Chondrocyte (in vitro differentiated cells): ENCODE data around the gene TASP1. TPM values are rescaled to one million over a fixed set of nuclear protein-coding genes. Genes with fewer than 3 reads are reported as not detected.
"Not testable (repeated sequence)": the region's sequence is repeated elsewhere in the genome, so short reads cannot be mapped to it uniquely, and the experiment has no call there.

ENCODE experiments used
- DNase-seq: peaks from one replicate; pipeline ENCODE4 v3.0.0; 2021; ENCODE audit warnings: mixed read lengths, low spot score
- H3K27ac Mint-ChIP-seq: one replicate; pipeline ENCODE4 v1.8.0; 2021; ENCODE audit warnings: mild to moderate bottlenecking, moderate library complexity, mixed read lengths; ENCODE audit not compliant: unreplicated experiment
- H3K27me3 Mint-ChIP-seq: 2 replicates; pipeline ENCODE4 v1.8.0; 2021; ENCODE audit warnings: low read depth, mixed read lengths
- H3K36me3 Mint-ChIP-seq: 2 replicates; pipeline ENCODE4 v1.8.0; 2021; ENCODE audit warnings: low read depth, mixed read lengths
- H3K4me1 Mint-ChIP-seq: 2 replicates; pipeline ENCODE4 v1.8.0; 2021; ENCODE audit warnings: low read depth, mild to moderate bottlenecking, mixed read lengths
- H3K4me3 Mint-ChIP-seq: one replicate; pipeline ENCODE4 v1.8.0; 2021; ENCODE audit warnings: mild to moderate bottlenecking, moderate library complexity, mixed read lengths; ENCODE audit not compliant: unreplicated experiment
- H3K9me3 Mint-ChIP-seq: 2 replicates; pipeline ENCODE4 v1.8.0; 2021; ENCODE audit warnings: low read depth, mixed read lengths
- total RNA-seq: library from RNA; stranded (reverse); gene quantifications from 3 replicates; pipeline ENCODE4 v1.2.1, GENCODE V29; 2021
- TF ChIP-seq, protein P1 (sequence below): fragments of 200-600 bp; sonication (generic); IDR thresholded peaks from 2 replicates; pipeline ENCODE4 v1.5.0; 2021; ENCODE audit warnings: antibody characterized with exemption, mild to moderate bottlenecking, moderate library complexity

Gene TASP1
- total RNA-seq, 1 donor from 2014 or later: 9.0 TPM

DNA sequence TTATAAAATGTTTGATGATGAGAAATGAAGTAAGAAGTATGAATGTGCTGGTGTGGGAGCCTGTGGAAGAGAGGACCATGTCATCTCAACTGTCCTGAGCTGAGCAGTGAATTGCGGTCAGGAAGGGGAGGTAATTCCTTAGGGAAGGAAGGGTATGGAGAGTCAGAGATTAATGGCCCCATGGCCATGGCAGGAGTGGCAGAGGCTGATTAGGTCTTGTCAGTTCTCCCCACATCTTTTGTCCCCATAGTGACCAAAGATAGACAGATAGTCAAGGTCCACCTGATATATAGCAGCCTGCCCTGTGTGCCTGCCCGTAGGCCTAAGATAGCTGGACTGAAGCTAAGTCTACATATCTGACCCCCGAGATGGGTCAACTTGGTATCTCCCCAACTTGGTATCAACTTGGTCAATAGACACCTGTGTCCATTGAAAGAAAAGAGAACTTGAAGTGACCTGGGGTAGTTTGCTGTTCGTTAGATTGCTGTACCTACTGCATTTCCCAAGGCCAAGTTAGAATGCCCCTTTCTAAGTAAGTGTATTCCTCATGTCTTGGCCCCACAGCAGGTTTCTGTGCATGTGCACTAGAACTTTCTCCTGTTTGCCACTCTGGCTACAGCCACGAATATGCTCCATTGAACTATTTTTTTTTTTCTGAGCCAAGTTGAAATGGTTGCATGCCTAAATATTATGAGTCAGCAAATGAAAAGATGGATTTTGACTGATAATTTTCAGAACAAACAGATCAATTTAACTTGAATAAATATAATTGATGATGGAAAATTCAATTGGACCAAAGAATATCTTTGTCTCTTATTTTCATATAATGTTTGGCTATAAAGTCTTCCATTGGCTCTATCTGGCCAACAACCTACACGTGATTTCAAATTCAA lies 274.2 kb downstream of the TASP1 start:
- TF ChIP-seq, protein P1, sequence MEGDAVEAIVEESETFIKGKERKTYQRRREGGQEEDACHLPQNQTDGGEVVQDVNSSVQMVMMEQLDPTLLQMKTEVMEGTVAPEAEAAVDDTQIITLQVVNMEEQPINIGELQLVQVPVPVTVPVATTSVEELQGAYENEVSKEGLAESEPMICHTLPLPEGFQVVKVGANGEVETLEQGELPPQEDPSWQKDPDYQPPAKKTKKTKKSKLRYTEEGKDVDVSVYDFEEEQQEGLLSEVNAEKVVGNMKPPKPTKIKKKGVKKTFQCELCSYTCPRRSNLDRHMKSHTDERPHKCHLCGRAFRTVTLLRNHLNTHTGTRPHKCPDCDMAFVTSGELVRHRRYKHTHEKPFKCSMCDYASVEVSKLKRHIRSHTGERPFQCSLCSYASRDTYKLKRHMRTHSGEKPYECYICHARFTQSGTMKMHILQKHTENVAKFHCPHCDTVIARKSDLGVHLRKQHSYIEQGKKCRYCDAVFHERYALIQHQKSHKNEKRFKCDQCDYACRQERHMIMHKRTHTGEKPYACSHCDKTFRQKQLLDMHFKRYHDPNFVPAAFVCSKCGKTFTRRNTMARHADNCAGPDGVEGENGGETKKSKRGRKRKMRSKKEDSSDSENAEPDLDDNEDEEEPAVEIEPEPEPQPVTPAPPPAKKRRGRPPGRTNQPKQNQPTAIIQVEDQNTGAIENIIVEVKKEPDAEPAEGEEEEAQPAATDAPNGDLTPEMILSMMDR: no peak
- Mint-ChIP-seq H3K36me3 (no peaks in the 10 kb centered on the region), H3K27me3 (no peaks in the 10 kb centered on the region), H3K4me1 (no peaks in the 10 kb centered on the region), H3K9me3 (peaks cover 3% of the 10 kb centered on the region), H3K27ac (no peak overlapping the region), H3K4me3 (no peak overlapping the region)
- no peak for DNase-seq

DNA sequence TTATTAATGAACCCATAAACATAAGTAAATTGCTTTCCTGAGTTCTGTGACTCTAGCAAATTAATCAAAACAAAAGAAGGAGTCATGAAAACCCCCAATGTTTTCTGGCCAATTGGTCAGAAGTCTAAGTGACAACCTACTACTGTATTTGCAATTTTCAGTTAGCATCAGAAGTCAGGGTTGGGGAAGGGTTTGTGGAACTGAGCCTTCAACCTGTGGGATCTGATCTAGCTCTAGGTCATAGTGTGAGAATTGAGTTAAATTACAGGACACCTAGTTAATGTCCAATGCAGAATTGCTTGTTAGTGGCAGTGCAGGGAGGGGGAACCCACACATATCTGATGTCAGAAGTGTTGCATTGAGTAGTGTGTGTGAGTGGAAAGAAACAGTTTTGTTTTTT lies 275.3 kb downstream of the TASP1 start:
- no peak for DNase-seq
- no peak overlapping the region for H3K4me3 Mint-ChIP-seq
- no peaks in the 10 kb centered on the region for H3K27me3 Mint-ChIP-seq
- TF ChIP-seq, protein P1: no peak
- H3K36me3 Mint-ChIP-seq: no peaks in the 10 kb centered on the region
- H3K9me3 Mint-ChIP-seq: peaks cover 3% of the 10 kb centered on the region
- H3K27ac Mint-ChIP-seq: no peak overlapping the region
- no peaks in the 10 kb centered on the region for H3K4me1 Mint-ChIP-seq

DNA sequence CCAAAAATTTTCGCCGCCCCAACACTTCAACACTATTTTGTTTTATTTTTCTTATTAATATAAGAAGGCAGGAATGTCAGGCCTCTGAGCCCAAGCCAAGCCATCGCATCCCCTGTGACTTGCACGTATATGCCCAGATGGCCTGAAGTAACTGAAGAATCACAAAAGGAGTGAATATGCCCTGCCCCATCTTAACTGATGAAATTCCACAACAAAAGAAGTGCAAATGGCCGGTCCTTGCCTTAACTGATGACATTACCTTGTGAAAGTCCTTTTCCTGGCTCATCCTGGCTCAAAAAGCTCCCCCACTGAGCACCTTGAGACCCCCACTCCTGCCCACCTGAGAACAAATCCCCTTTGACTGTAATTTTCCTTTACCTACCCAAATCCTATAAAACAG lies 276.6 kb downstream of the TASP1 start:
- not testable (repeated sequence) for H3K4me3 Mint-ChIP-seq, H3K27ac Mint-ChIP-seq, H3K27me3 Mint-ChIP-seq, H3K36me3 Mint-ChIP-seq, H3K9me3 Mint-ChIP-seq, H3K4me1 Mint-ChIP-seq, DNase-seq

DNA sequence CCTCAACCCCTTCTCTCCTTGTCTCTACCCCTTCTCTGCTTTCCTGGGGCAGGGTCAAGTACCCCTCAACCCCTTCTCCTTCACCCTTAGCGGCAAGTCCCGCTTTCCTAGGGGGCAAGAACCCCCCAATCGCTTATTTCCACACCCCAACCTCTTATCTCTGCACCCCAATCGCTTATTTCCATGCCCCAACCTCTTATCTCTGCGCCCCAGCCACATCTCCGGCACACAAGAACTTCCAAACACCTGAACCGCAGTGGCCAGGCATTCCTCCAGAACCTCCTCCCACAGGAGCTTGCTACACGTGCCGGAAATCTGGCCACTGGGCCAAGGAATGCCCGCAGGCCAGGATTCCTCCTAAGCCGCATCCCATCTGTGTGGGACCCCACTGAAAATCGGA lies 279.8 kb downstream of the TASP1 start:
- H3K27me3 Mint-ChIP-seq, H3K9me3 Mint-ChIP-seq, H3K4me3 Mint-ChIP-seq, H3K36me3 Mint-ChIP-seq, DNase-seq, H3K4me1 Mint-ChIP-seq, H3K27ac Mint-ChIP-seq: not testable (repeated sequence)

DNA sequence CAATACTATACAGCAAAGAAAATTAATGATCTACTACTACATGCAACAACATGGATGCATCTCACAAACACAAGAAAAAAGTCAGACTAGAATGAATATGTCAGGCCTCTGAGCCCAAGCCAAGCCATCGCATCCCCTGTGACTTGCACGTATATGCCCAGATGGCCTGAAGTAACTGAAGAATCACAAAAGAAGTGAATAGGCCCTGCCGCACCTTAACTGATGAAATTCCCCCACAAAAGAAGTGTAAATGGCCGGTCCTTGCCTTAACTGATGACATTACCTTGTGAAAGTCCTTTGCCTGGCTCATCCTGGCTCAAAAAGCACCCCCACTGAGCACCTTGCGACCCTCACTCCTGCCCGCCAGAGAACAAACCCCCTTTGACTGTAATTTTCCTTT lies 280.9 kb downstream of the TASP1 start:
- H3K36me3 Mint-ChIP-seq, H3K4me3 Mint-ChIP-seq, H3K27ac Mint-ChIP-seq, DNase-seq, H3K9me3 Mint-ChIP-seq, H3K27me3 Mint-ChIP-seq: not testable (repeated sequence)
- H3K4me1 Mint-ChIP-seq: peaks cover 11% of the 10 kb centered on the region

DNA sequence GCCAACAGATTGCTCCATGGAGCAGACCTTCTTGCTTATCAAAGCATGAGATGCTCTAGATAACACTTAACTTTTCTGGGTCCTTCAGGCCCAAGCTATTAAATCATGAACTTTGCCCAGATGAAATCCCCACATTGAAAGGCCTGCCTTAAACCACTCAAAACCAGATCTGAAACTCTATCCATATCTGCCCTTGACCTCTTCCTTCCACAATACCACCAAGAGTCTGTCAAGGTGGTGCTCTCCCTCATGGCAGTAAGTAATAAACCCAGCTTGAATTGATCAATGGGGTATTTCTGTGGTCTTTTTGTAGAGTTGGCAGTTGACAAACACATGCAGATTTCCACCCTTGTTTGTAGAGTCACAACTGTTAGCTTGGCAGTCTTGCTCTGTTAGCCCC lies 282.1 kb downstream of the TASP1 start:
- Mint-ChIP-seq H3K27me3 (no peaks in the 10 kb centered on the region), H3K4me3 (no peak overlapping the region), H3K4me1 (peaks cover 11% of the 10 kb centered on the region), H3K9me3 (no peaks in the 10 kb centered on the region), H3K36me3 (no peaks in the 10 kb centered on the region), H3K27ac (no peak overlapping the region)
- no peak for DNase-seq
- TF ChIP-seq, protein P1: no peak
